K562 (cell line): ENCODE results near the gene ARHGEF35. TPM values are rescaled to one million over a fixed set of nuclear protein-coding genes. Genes with fewer than 3 reads are reported as not detected.

Experiments
- ATAC-seq: fragments of 200-7000 bp; cut with Tn5 transposase; 3 replicates; pipeline ENCODE4 v1.9.1; 2020; ENCODE audit warnings: moderate library complexity
- BruUV-seq: library from RNA; stranded (reverse); fragments of 400-500 nt; replicated peaks from 2 replicates; lab custom pipeline; 2021; lab: Mats Ljungman, UMichigan
- CTCF ChIA-PET: fragments of 300-600 bp; formaldehyde crosslinking; extraction: SDS; loops from one replicate; lab custom pipeline; 2021; ENCODE audit warnings: low intra/inter-chr PET ratio; lab: Yijun Ruan, JAX
- POLR2A ChIA-PET: fragments of 300-600, 350-650 bp; sonication (Branson Sonifier 250); formaldehyde crosslinking; extraction: SDS; loops from one replicate; lab custom pipeline; 2021; ENCODE audit warnings: antibody characterized with exemption, inconsistent platforms; lab: Yijun Ruan, JAX
- DNase-seq, 4 experiments: peaks; one replicate each; pipeline versions ENCODE4 v3.0.0 to v3.0.0-alpha.2; 2011 to 2018; ENCODE audit warnings: low spot score in 3 of 4, mixed read lengths in 3 of 4; ENCODE audit errors: extremely low read depth in 1 of 4
- FAIRE-seq: peaks from 2 replicates; lab custom pipeline; 2011; peaks lifted over from hg19 to GRCh38; lab: Jason Lieb, UNC
- H2AFZ ChIP-seq: 2 replicates; pipeline ENCODE4 v1.6.0; 2011; ENCODE audit warnings: low read depth, low read length, control low read depth, inconsistent platforms
- H3K27ac ChIP-seq: fragments of 200-600 bp; 3 replicates; pipeline ENCODE4 v1.8.0; 2011; ENCODE audit warnings: low read depth, mild to moderate bottlenecking, control low read depth, inconsistent platforms, low read length, moderate library complexity, mixed read lengths; ENCODE audit errors: extremely low read depth
- H3K27me3 ChIP-seq, 2 experiments: fragments of 300-600 bp in 1 of 2; 2 replicates in 1 of 2; 3 replicates in 1 of 2; pipeline versions ENCODE4 v1.6.0 to v1.8.0; 2011; ENCODE audit warnings: inconsistent platforms in 2 of 2, low read length in 2 of 2, mild to moderate bottlenecking in 1 of 2, mixed read lengths in 1 of 2, moderate library complexity in 1 of 2; ENCODE audit not compliant: control insufficient read depth in 2 of 2, insufficient read depth in 2 of 2
- H3K36me3 ChIP-seq: fragments of 300-600 bp; 3 replicates; pipeline ENCODE4 v1.8.0; 2011; ENCODE audit warnings: mild to moderate bottlenecking, low read length, inconsistent platforms; ENCODE audit not compliant: control insufficient read depth, insufficient read depth
- H3K4me1 ChIP-seq, 2 experiments: fragments of 200-600 bp in 1 of 2; replicated peaks in 1 of 2; 2 replicates in 1 of 2; 3 replicates in 1 of 2; pipeline versions ENCODE4 v1.5.1 to v1.8.0; 2011; ENCODE audit warnings: inconsistent platforms in 2 of 2, low read length in 2 of 2, mild to moderate bottlenecking in 1 of 2, mixed read lengths in 1 of 2, moderate library complexity in 1 of 2; ENCODE audit not compliant: control insufficient read depth in 2 of 2, insufficient read depth in 2 of 2
- H3K4me2 ChIP-seq: 2 replicates; pipeline ENCODE4 v1.6.1; 2011; ENCODE audit warnings: low read length, control low read depth, inconsistent platforms, mixed read lengths; ENCODE audit not compliant: insufficient read depth
- H3K4me3 ChIP-seq: fragments of 200-600 bp; sonication (generic), shearing (Covaris generic); 2 replicates; pipeline ENCODE4 v1.5.1; 2016; ENCODE audit warnings: control low read depth, inconsistent platforms
- H3K79me2 ChIP-seq: fragments of 200-600 bp; 3 replicates; pipeline ENCODE4 v1.8.0; 2011; ENCODE audit warnings: low read length, inconsistent platforms; ENCODE audit not compliant: control insufficient read depth, insufficient read depth
- H3K9ac ChIP-seq, 2 experiments: 2 replicates each; pipeline versions ENCODE4 v1.6.0 to v1.6.1; 2011; ENCODE audit warnings: low read depth in 2 of 2, low read length in 2 of 2, control low read depth in 1 of 2, inconsistent platforms in 1 of 2, mild to moderate bottlenecking in 1 of 2, mixed read lengths in 1 of 2; ENCODE audit not compliant: insufficient read depth in 1 of 2
- H3K9me1 ChIP-seq: one replicate; pipeline ENCODE4 v1.6.0; 2011; ENCODE audit warnings: inconsistent platforms, mild to moderate bottlenecking, low read length, moderate library complexity; ENCODE audit not compliant: control insufficient read depth, insufficient read depth
- H3K9me3 ChIP-seq: replicated peaks from 2 replicates; pipeline ENCODE4 v1.5.1; 2011; ENCODE audit warnings: low read depth, low read length, inconsistent platforms; ENCODE audit not compliant: control insufficient read depth, insufficient read depth
- H4K20me1 ChIP-seq: replicated peaks from 2 replicates; pipeline ENCODE4 v1.6.1; 2011; ENCODE audit warnings: low read length, inconsistent platforms, mixed read lengths; ENCODE audit not compliant: control insufficient read depth, insufficient read depth
- ELK1 ChIP-seq: sonication (generic); formaldehyde crosslinking; IDR thresholded peaks from 2 replicates; pipeline ENCODE4 v1.8.1; 2022; ENCODE audit warnings: missing genetic modification reagents
- HNRNPK ChIP-seq: fragments of 200-400 bp; formaldehyde crosslinking; IDR thresholded peaks from one replicate; pipeline ENCODE4 v1.6.1; 2018; ENCODE audit warnings: mild to moderate bottlenecking, low read depth, low read length; ENCODE audit not compliant: poor library complexity, severe bottlenecking
- HSF4 ChIP-seq: fragments of 250-450 bp; sonication (Bioruptor Pico); IDR thresholded peaks from 2 replicates; pipeline ENCODE4 v2.1.2; 2022; ENCODE audit warnings: mild to moderate bottlenecking, moderate library complexity, borderline replicate concordance
- MAFG ChIP-seq: fragments of 450-650 bp; conservative IDR thresholded peaks from 2 replicates; pipeline ENCODE4 v1.6.1; 2016; ENCODE audit warnings: missing genetic modification characterization, missing compliant biosample characterization
- NCOA2 ChIP-seq, 2 experiments: fragments of 450-650 bp; IDR thresholded peaks; 2 replicates each; pipeline ENCODE4 v1.6.1; 2018; ENCODE audit warnings: mild to moderate bottlenecking in 2 of 2, moderate library complexity in 1 of 2; ENCODE audit not compliant: partially characterized antibody in 2 of 2
- PCBP1 ChIP-seq: fragments of 200-400 bp; formaldehyde crosslinking; IDR thresholded peaks from 2 replicates; pipeline ENCODE4 v1.6.1; 2018; ENCODE audit warnings: mild to moderate bottlenecking, low read depth, low read length; ENCODE audit not compliant: poor library complexity, severe bottlenecking
- PCBP2 ChIP-seq: fragments of 200-400 bp; formaldehyde crosslinking; IDR thresholded peaks from 2 replicates; pipeline ENCODE4 v1.6.1; 2018; ENCODE audit warnings: low read length, low read depth, mild to moderate bottlenecking, moderate library complexity; ENCODE audit not compliant: poor library complexity, severe bottlenecking
- ZNF282 ChIP-seq: sonication (generic); formaldehyde crosslinking; IDR thresholded peaks from 2 replicates; pipeline ENCODE4 v1.8.1; 2023; ENCODE audit warnings: missing genetic modification reagents
- WGBS: fragments of 100-300 bp; shearing (Covaris generic); methylation state at CpG from one replicate; pipeline ENCODE4 v1.1.6; 2016; ENCODE audit warnings: low coverage, mixed read lengths; ENCODE audit not compliant: insufficient coverage; ENCODE audit errors: missing lambda C conversion rate; 5-methylcytosine and 5-hydroxymethylcytosine counted together
- in situ Hi-C: fragments of 300-500 bp; cut with MboI; formaldehyde crosslinking; loops from 4 replicates; pipeline ENCODE4 v1.15.0; 2018; ENCODE audit warnings: inconsistent platforms, mixed read lengths
- intact Hi-C: fragments of 100-400 bp; cut with micrococcal nuclease; formaldehyde crosslinking; loops from 2 replicates; pipeline ENCODE4 v1.14.2; 2022
- polyA plus RNA-seq, 8 experiments: library from polyadenylated mRNA; depleted of rRNA in 4 of 8; stranded (reverse) in 5 of 8; unstranded in 3 of 8; fragments of >200 nt; fragmentation: Nextera tagmentation in 2 of 8; fragmentation: Illumina TruSeq in 1 of 8; extraction: Ambion mirVana in 2 of 8; extraction: Trizol in 1 of 8; gene quantifications; 2 replicates each; pipeline versions ENCODE4 v1.2.1 to v1.2.3, GENCODE V29; 2011 to 2014; ENCODE audit warnings: inconsistent platforms in 1 of 8, missing spikeins in 1 of 8
- total RNA-seq, 7 experiments: library from RNA; depleted of rRNA in 6 of 7; stranded (reverse); fragments of >200 nt in 6 of 7; fragmentation: Illumina TruSeq in 2 of 7; extraction: Trizol in 2 of 7; gene quantifications; 2 replicates each; pipeline versions ENCODE4 v1.2.1 to v1.2.3, GENCODE V29; 2011 to 2021; ENCODE audit warnings: low replicate concordance in 1 of 7
- TF ChIP-seq, protein P1 (sequence below): fragments of 450-650 bp; formaldehyde crosslinking; IDR thresholded peaks from 2 replicates; pipeline ENCODE4 v1.4.0; 2020; ENCODE audit warnings: mild to moderate bottlenecking, moderate library complexity

Gene ARHGEF35
- total and polyA plus RNA-seq, 9 of the 15 experiments (the other 6 are each of a cell fraction or from before 2014, with no cell fraction given) = 0.16 to 0.59 (median 0.35) TPM; not detected in 3

GRCh38 chr7:144158861-144159260 is 36.8 kb downstream of the ARHGEF35 start:
- BruUV-seq = no TSS peak
- no peaks in the 10 kb centered on the region for H3K4me1 ChIP-seq
- H3K27me3 ChIP-seq = no peaks in the 10 kb centered on the region
- H4K20me1 ChIP-seq = no peaks in the 10 kb centered on the region
- FAIRE-seq = no peak
- ChIA-PET CTCF (no interaction called here), POLR2A (no interaction called here)
- TF ChIP-seq HSF4 (CRISPR knock-in tag) (no peak), HNRNPK (peak; percentile 58), MAFG (tag) (no peak), PCBP2 (peak; percentile 19), ELK1 (no peak), NCOA2 (IDR thresholded peaks at IDR 0.05; ENCODE audit: partially characterized antibody in 2 of 2) (no peak), PCBP1 (peak; percentile 25), ZNF282 (CRISPR knock-in tag) (no peak)
- TF ChIP-seq, protein P1, sequence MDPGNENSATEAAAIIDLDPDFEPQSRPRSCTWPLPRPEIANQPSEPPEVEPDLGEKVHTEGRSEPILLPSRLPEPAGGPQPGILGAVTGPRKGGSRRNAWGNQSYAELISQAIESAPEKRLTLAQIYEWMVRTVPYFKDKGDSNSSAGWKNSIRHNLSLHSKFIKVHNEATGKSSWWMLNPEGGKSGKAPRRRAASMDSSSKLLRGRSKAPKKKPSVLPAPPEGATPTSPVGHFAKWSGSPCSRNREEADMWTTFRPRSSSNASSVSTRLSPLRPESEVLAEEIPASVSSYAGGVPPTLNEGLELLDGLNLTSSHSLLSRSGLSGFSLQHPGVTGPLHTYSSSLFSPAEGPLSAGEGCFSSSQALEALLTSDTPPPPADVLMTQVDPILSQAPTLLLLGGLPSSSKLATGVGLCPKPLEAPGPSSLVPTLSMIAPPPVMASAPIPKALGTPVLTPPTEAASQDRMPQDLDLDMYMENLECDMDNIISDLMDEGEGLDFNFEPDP (CRISPR knock-in tag) = no peak
- no peaks in the 10 kb centered on the region for H3K36me3 ChIP-seq
- in situ Hi-C loops (loop anchor here (25.0 kb wide), 1 partner anchor 178 kb away; no protein-coding TSS in a partner anchor), intact Hi-C loops (loop anchor here (10.0 kb wide), 1 partner anchor 64 kb away; no protein-coding TSS in a partner anchor)
- WGBS = 0% methylated on average over 1 of the region's 1 CpG
- no peak overlapping the region for H3K9ac ChIP-seq
- DNase-seq = no peak
- no peaks in the 10 kb centered on the region for H3K79me2 ChIP-seq
- H2AFZ ChIP-seq = no peak overlapping the region
- H3K9me1 ChIP-seq = no peaks in the 10 kb centered on the region
- H3K27ac ChIP-seq = no peak overlapping the region
- no peak for ATAC-seq
- H3K9me3 ChIP-seq = no peaks in the 10 kb centered on the region
- no peak overlapping the region for H3K4me3 ChIP-seq
- H3K4me2 ChIP-seq = no peak overlapping the region
